Measurements from ENCODE around the gene XK.

DNA sequence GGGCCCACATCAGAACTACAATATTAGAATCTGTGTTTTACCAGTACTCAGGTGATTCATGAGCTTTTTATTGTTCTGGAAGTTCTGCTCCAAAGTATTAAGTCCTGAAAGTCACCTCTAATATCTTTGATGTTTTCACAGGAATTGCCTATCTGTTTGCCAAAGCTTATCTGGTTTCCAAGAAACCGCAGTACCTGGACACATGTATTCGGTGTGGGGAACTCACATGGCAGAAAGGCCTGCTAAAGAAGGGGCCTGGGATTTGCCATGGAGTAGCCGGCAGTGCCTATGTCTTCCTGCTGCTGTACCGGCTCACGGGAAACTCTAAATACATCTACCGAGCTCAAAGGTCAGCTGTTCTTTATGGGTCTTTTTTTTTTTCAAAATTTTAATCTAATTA, 18.4 kb upstream of the XK start:
- TF ChIP-seq POLR2AphosphoS5 (IDR thresholded peaks at IDR 0.05; ENCODE audit: borderline replicate concordance, low read depth, low read length) (no peak), FOXP2 (optimal IDR thresholded peaks at IDR 0.05; ENCODE audit: control extremely low read depth, extremely low read length, insufficient read depth) (no peak), EZH2 (IDR thresholded peaks at IDR 0.05) (no peak)

All from SK-N-MC (cell line).